Activated naive CD8-positive, alpha-beta T cell treated with anti-CD3 and anti-CD28 coated beads, Interleukin-2, amount 50 U/mL, for 24 hours (primary cell): ENCODE results near the gene SLC5A9.

Source experiments
- ATAC-seq: fragments of 150-1000 bp; cut with Tn5 transposase; one replicate; pipeline ENCODE4 v1.10.0; 2021
- DNase-seq: peaks from one replicate; pipeline ENCODE4 v3.0.0; 2021
- H3K27ac Mint-ChIP-seq: one replicate; pipeline ENCODE4 v1.8.0; 2021; ENCODE audit warnings: mild to moderate bottlenecking, mixed read lengths
- H3K27me3 Mint-ChIP-seq: one replicate; pipeline ENCODE4 v1.8.0; 2021; ENCODE audit warnings: mixed read lengths
- H3K36me3 Mint-ChIP-seq: one replicate; pipeline ENCODE4 v1.8.0; 2021; ENCODE audit warnings: low read depth, mixed read lengths
- H3K4me1 Mint-ChIP-seq: one replicate; pipeline ENCODE4 v1.8.0; 2021; ENCODE audit warnings: mixed read lengths
- H3K4me3 Mint-ChIP-seq: one replicate; pipeline ENCODE4 v1.8.0; 2021; ENCODE audit warnings: mild to moderate bottlenecking, moderate library complexity, mixed read lengths
- H3K9me3 Mint-ChIP-seq: one replicate; pipeline ENCODE4 v1.8.0; 2021; ENCODE audit warnings: mixed read lengths

SLC5A9 gene

GRCh38 chr1:48221122-48221521 lies 1.4 kb upstream of the SLC5A9 start:
- DNase-seq (no peak), ATAC-seq (no peak)
- Mint-ChIP-seq H3K27me3 (no peaks in the 10 kb centered on the region), H3K36me3 (no peaks in the 10 kb centered on the region), H3K4me1 (no peaks in the 10 kb centered on the region), H3K27ac (no peak overlapping the region), H3K9me3 (no peaks in the 10 kb centered on the region), H3K4me3 (no peak overlapping the region)

- Mint-ChIP-seq H3K36me3 (no peaks in the 10 kb centered on the region), H3K9me3 (no peaks in the 10 kb centered on the region), H3K27ac (no peak overlapping the region), H3K27me3 (no peaks in the 10 kb centered on the region), H3K4me3 (no peak overlapping the region), H3K4me1 (no peaks in the 10 kb centered on the region)
- no peak for ATAC-seq
- no peak for DNase-seq
Observed at GRCh38 chr1:48221657-48222056, 859 bp upstream of the SLC5A9 start.

GRCh38 chr1:48223366-48224240 lies 1.1 kb downstream of the SLC5A9 start:
- no peak overlapping the region for H3K4me3 Mint-ChIP-seq
- H3K4me1 Mint-ChIP-seq = no peaks in the 10 kb centered on the region
- no peaks in the 10 kb centered on the region for H3K27me3 Mint-ChIP-seq
- H3K27ac Mint-ChIP-seq = no peak overlapping the region
- DNase-seq (no peak), ATAC-seq (no peak)
- no peaks in the 10 kb centered on the region for H3K36me3 Mint-ChIP-seq
- no peaks in the 10 kb centered on the region for H3K9me3 Mint-ChIP-seq

GRCh38 chr1:48224791-48225190 lies 2.3 kb downstream of the SLC5A9 start:
- H3K9me3 Mint-ChIP-seq = no peaks in the 10 kb centered on the region
- no peak overlapping the region for H3K4me3 Mint-ChIP-seq
- no peaks in the 10 kb centered on the region for H3K36me3 Mint-ChIP-seq
- ATAC-seq (no peak), DNase-seq (no peak)
- no peaks in the 10 kb centered on the region for H3K27me3 Mint-ChIP-seq
- H3K4me1 Mint-ChIP-seq = no peaks in the 10 kb centered on the region
- H3K27ac Mint-ChIP-seq = no peak overlapping the region

GRCh38 chr1:48225579-48225978 lies 3.1 kb downstream of the SLC5A9 start:
- Mint-ChIP-seq H3K27me3 (peaks cover 2% of the 10 kb centered on the region), H3K4me3 (no peak overlapping the region), H3K9me3 (no peaks in the 10 kb centered on the region), H3K36me3 (no peaks in the 10 kb centered on the region), H3K27ac (no peak overlapping the region), H3K4me1 (no peaks in the 10 kb centered on the region)
- ATAC-seq = no peak
- DNase-seq = no peak

- ATAC-seq = no peak
- Mint-ChIP-seq H3K9me3 (no peaks in the 10 kb centered on the region), H3K27me3 (peaks cover 2% of the 10 kb centered on the region), H3K4me3 (no peak overlapping the region), H3K4me1 (no peaks in the 10 kb centered on the region), H3K27ac (no peak overlapping the region), H3K36me3 (no peaks in the 10 kb centered on the region)
- peak; percentile 5 for DNase-seq
Observed at GRCh38 chr1:48227165-48228013, 4.9 kb downstream of the SLC5A9 start.

- ATAC-seq (peak; percentile 25), DNase-seq (no peak)
- Mint-ChIP-seq H3K27ac (no peak overlapping the region), H3K36me3 (no peaks in the 10 kb centered on the region), H3K4me1 (no peaks in the 10 kb centered on the region), H3K4me3 (no peak overlapping the region), H3K27me3 (peaks cover 2% of the 10 kb centered on the region), H3K9me3 (no peaks in the 10 kb centered on the region)
Observed at GRCh38 chr1:48228156-48228555, 5.6 kb downstream of the SLC5A9 start.

GRCh38 chr1:48229317-48229716 lies 6.8 kb downstream of the SLC5A9 start:
- H3K36me3 Mint-ChIP-seq = no peaks in the 10 kb centered on the region
- H3K27me3 Mint-ChIP-seq = peaks cover 2% of the 10 kb centered on the region
- H3K4me1 Mint-ChIP-seq = no peaks in the 10 kb centered on the region
- no peak for ATAC-seq
- H3K27ac Mint-ChIP-seq = no peak overlapping the region
- DNase-seq = no peak
- H3K9me3 Mint-ChIP-seq = no peaks in the 10 kb centered on the region
- no peak overlapping the region for H3K4me3 Mint-ChIP-seq

GRCh38 chr1:48230236-48230635 lies 7.7 kb downstream of the SLC5A9 start:
- no peak for DNase-seq
- Mint-ChIP-seq H3K27me3 (peaks cover 2% of the 10 kb centered on the region), H3K4me1 (no peaks in the 10 kb centered on the region), H3K27ac (no peak overlapping the region), H3K9me3 (no peaks in the 10 kb centered on the region), H3K36me3 (no peaks in the 10 kb centered on the region), H3K4me3 (no peak overlapping the region)
- ATAC-seq = no peak

GRCh38 chr1:48232722-48233121 lies 10.2 kb downstream of the SLC5A9 start:
- ATAC-seq (no peak), DNase-seq (no peak)
- Mint-ChIP-seq H3K36me3 (no peaks in the 10 kb centered on the region), H3K4me1 (no peaks in the 10 kb centered on the region), H3K27ac (no peak overlapping the region), H3K27me3 (peaks cover 5% of the 10 kb centered on the region), H3K9me3 (no peaks in the 10 kb centered on the region), H3K4me3 (no peak overlapping the region)

GRCh38 chr1:48233666-48234485 lies 11.4 kb downstream of the SLC5A9 start:
- ATAC-seq (no peak), DNase-seq (no peak)
- Mint-ChIP-seq H3K9me3 (no peaks in the 10 kb centered on the region), H3K4me3 (no peak overlapping the region), H3K27me3 (peaks cover 5% of the 10 kb centered on the region), H3K27ac (no peak overlapping the region), H3K36me3 (no peaks in the 10 kb centered on the region), H3K4me1 (no peaks in the 10 kb centered on the region)

GRCh38 chr1:48235652-48236051 lies 13.1 kb downstream of the SLC5A9 start:
- Mint-ChIP-seq H3K4me1 (no peaks in the 10 kb centered on the region), H3K36me3 (no peaks in the 10 kb centered on the region), H3K27me3 (peaks cover 3% of the 10 kb centered on the region), H3K9me3 (no peaks in the 10 kb centered on the region), H3K27ac (no peak overlapping the region), H3K4me3 (no peak overlapping the region)
- DNase-seq = no peak
- ATAC-seq = no peak

GRCh38 chr1:48236716-48237470 lies 14.4 kb downstream of the SLC5A9 start:
- no peaks in the 10 kb centered on the region for H3K4me1 Mint-ChIP-seq
- no peak for DNase-seq
- no peaks in the 10 kb centered on the region for H3K36me3 Mint-ChIP-seq
- ATAC-seq = peak; percentile 26
- H3K27me3 Mint-ChIP-seq = peaks cover 3% of the 10 kb centered on the region
- H3K27ac Mint-ChIP-seq = no peak overlapping the region
- H3K4me3 Mint-ChIP-seq = no peak overlapping the region
- no peaks in the 10 kb centered on the region for H3K9me3 Mint-ChIP-seq
